Skin of body (tissue), 2 donors: ENCODE data around the gene RPH3AL. TPM values are rescaled to one million over a fixed set of nuclear protein-coding genes. Genes with fewer than 3 reads are reported as not detected.

Source experiments
- DNase-seq: peaks from one replicate; lab custom pipeline; 2025; lab: John Stamatoyannopoulos, UW
- total RNA-seq: library from RNA; depleted of rRNA; stranded (reverse); fragments of >200 nt; gene quantifications from one replicate; pipeline ENCODE4 v1.2.3, GENCODE V29; 2014

Gene RPH3AL
- total RNA-seq, 1 donor from 2014 or later: 4.8 TPM

DNA sequence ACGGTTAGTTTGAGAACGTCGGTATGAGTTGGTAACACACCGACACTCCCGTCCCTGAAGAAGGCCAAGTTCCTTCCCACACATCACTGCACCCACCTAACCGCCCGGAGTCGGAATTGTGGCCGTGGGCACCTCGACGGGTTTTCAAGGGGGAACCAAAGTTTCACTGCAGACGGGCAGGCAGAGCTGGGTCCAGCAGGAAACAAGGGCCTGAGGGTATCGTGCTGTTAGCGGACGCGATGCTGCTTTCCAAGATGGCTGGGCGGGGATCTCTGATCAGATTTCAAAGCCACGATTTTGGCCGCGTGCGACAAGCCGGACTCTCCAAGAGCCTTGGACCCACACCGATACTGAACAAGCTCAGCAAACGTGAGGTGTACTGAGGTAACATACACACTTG is 88.8 kb downstream of the RPH3AL start:
- DNase-seq: no peak

DNA sequence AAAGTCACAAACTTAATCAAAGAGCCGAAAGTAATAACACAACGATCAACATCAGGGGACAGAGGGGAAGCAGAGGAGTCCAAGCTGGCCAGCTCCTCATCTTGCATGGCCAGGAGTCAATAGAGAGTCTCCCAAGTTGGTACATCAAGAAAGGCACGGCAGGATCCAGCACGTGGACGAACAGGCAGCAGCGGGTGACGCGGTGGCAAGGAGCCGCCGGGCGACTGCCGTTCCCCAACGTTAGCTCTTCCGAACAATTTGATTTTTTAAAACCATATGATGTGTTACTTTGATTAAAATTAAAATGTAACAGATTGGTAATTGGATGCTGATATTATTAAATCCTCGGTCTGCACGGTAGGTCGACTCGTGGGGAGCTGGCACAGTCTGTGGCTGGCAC is 89.3 kb downstream of the RPH3AL start:
- no peak for DNase-seq

DNA sequence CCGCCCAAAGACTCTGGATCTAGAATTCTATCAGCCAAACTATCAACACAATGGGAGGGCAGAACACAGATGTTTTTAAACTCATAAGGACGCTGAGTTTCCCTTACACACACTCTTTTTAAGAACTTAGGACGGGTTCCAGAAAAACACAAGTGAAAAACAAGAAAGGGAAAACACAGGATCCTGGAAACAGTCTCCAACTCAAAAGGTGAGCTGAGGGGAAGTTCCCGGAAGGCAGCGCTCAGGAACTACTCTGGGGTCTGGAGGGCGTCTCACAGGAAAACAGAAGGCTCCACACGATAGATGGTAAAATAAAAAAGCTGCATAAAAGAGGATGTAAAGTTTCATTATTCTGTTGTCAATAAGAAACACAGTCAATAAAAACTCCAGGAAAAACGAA is 91.0 kb downstream of the RPH3AL start:
- DNase-seq: no peak

DNA sequence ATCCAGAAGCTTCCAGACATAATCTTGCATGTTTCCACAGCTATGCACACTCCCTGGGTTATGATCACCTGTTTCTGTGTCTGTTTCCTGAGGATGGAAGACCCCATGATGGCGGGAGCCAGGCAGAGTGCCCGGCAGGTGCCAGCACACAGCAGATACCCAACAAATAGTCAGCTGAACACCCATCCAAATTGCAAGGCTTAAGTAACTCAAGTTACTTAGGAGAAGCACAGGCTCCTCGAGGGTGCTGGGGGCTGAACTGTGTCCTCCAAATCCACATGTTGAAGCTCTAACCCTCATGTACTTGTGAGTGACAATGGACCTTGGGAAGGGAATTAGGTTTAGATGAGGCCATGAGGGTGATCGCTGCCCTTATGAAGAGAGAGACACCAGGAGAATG is 91.7 kb downstream of the RPH3AL start:
- no peak for DNase-seq

DNA sequence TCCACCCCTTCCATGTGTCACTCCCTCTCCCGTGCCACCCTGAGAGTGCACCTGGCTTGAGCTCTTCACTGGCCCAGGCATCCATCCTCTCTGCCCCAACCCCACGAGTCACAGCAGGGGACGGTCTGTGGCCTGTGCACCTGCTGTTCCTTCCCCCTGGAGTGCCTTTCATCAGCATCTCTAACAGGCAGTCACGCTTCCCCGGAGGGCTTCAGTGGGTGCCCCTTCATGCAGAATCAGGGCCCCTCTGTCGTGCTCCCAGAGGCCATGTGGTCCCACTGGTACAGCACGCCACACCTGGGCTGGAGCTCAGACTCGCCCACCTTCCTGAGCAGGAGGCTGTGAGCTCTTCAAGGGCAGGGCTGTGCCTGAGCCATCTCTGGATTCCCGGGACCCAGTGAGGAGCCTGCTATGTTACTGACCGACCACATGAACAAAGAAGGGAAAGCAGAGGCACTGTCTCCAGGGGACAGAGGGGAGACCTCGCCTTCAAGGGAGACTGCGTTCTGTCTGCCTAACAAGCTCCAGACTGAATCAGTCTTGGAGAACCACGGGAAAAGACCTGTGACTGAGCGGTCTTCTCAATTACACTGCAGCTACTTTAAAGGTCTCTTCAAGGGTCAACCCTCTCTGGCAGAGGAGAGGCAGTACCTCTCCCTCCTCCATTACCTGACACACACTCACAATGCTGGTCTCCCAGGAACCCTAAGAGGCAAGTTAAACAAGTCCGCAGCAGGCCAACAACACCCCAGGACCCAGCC is 92.4 kb downstream of the RPH3AL start:
- no peak for DNase-seq

DNA sequence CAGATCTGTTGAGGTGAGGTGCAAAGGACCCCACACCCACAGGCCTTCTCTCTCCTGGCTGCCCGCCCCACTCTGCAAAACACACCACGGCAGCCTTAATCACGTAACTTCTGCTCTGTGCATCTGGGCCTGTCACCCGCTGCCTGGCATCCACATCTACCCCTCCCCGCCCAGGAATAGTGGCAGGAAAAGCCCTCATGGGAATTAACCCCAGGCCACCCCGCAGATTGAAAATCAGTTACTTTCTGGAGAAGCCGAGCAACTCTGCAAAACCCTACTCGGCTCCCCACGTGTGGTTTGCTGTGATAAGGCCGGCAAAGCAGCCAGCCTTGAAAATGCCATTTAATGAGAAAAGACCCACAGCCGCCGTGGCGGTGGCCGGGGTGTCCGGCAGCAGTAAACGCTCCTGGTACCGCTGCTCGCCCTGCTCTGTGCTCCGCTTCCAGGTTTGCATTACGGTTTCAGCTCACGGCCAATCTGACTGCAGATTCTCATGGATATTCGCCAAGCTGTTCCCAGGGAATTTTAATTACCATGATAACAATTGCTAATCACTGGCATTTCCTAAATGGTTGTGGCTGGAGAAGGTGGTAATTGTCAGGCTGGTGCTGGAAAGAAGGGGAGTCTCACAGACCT is 93.1 kb downstream of the RPH3AL start:
- DNase-seq: no peak

DNA sequence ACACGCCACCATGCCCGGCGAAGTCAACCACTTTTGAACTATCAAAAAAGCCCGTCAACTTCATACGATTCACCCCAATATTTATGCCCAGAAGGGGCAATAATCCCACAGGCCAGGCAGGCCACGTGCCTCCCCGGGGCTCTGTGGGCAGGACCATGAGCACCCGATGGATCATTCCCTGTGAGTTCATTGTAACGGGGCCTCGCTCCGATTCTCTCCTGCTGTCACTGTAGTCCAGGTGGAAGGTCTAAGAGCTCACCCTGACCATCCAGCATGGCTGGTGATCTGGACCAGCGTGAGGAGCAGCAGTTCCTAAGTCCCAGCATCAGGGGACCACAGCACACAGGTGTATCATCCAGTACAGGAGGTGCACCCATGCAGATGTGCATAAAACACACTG is 93.7 kb downstream of the RPH3AL start:
- no peak for DNase-seq

DNA sequence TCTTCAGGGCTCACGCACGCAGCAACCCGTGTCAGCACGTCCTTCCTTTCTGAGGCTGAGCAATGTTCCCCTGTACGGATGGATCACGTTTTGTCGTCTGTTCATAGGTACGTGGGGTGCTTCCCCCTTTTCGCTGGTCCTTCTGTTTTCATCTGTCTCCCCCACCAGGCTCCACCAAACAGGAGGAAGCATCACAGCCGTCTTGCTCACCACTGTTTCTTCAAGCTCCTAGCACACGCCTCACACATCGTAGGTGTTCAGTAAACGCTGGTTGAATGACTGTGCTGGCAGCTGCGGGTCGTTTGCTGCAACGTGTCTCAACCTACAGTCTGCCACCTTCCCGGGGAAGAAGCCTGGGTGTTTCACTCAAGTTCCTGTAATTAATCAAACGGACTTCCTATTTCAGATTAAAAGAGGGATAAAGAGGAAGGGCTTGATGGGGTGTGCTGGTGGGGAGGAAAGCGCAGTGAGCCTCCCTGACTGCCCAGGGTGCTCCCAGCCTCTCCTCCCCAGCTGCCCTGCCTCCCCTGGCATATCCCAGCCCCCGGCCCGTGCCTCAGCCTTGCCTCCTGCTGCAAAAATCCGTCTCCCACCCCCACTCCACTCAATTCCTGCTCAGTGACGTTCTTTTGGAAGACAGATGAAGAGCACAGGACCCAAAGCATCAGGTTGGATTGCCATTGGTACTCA is 94.4 kb downstream of the RPH3AL start:
- DNase-seq: no peak

DNA sequence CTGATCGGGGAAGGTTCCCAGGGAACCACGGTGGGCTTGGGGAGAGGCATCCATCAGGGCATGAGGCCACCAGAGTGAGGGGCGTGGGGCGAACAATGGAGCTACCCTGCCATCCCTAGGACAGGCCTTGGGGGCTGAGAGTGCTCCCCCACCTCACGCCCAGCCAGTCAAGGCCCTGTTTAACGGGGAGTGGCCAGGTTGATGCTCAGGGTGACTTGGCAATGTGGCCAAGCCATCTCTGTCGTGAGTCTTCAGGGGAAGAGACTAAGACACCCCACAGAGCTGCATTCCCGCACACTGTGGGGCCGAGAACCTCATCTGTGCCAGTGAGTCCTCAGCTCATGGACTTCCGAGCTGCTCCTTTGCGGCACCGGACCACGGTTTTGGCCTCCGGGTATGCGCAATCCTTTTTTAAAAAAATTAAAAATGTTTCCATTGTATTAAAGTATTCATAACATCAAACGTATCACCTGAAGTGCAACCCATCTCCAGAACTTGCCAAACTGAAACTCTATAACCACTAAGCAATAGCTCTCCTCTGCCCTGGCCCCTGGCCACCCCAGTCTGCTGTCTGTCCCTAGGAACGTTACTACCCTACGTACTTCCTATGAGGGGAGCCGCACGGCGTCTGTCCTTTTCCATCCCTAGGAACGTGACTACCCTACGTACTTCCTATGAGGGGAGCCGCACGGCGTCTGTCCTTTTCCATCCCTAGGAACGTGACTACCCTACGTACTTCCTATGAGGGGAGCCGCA is 99.3 kb downstream of the RPH3AL start:
- no peak for DNase-seq

DNA sequence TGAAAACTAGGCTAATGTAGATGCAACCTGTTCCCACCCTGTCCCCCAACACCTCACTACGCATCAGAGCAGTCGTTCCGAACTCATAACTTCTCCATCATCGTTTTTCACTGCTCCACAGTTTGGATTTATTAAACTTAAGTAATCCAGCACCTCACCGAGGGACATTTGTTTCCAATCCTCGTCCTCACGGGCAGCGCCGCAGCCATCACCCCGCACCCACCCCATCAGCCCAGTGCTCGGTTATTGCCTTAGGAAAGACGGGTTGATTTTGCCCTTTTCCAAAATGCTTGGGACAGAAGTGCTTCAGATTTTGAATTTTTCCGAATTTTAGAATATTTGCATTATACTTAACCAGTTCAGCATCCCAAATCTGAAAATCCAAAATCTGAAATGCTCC is 100.2 kb downstream of the RPH3AL start:
- no peak for DNase-seq

DNA sequence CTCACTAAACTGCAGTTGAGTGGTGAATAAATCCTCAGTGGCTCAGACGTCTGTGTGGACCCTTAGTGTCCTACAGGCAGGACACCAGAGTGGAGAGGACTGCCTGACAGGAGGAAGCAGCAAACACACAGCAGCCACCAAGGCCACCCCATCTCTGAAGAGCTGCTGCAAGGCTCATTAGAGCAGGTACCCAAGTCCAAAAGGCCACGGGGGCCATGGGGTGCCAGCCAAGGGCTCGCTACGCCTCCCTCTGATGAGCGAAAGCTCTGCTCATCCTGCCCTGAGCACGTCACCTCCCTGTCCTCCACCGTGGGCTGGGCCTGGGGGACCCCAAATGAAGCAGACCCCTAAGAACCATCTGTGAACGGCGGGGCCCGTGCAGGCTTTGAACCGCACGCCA is 101.1 kb downstream of the RPH3AL start:
- DNase-seq: no peak

DNA sequence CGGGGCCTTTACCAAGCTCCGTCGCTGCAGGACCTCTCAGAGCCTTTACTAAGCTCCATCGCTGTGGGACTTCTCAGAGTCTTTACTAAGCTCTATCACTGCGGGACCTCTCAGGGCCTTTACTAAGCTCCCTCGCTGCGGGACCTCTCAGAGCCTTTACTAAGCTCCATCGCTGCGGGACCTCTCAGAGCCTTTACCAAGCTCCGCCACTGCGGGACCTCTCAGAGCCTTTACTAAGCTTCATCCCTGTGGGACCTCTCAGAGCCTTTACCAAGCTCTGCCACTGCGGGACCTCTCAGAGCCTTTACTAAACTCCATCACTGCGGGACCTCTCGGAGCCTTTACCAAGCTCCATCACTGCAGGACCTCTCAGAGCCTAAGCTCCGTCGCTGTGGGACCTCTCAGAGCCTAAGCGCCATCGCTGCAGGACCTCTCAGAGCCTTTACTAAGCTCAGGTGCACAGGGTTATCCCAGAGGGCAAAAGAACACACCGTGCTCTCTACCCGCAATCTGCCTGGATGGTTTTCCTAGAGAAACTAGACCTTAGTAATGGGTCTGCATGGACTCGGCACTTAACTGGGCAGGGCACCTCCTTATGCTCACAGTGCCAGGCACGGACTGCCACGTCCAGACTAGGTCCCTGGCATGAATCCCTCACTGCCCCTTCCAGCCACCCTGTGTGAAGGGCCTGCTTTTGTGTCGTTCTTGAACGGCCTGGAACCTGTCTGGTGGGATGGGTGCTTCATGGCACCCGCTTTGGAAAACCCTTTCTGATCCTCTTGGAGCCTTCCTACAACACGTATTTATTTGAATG is 101.9 kb downstream of the RPH3AL start:
- DNase-seq: no peak

DNA sequence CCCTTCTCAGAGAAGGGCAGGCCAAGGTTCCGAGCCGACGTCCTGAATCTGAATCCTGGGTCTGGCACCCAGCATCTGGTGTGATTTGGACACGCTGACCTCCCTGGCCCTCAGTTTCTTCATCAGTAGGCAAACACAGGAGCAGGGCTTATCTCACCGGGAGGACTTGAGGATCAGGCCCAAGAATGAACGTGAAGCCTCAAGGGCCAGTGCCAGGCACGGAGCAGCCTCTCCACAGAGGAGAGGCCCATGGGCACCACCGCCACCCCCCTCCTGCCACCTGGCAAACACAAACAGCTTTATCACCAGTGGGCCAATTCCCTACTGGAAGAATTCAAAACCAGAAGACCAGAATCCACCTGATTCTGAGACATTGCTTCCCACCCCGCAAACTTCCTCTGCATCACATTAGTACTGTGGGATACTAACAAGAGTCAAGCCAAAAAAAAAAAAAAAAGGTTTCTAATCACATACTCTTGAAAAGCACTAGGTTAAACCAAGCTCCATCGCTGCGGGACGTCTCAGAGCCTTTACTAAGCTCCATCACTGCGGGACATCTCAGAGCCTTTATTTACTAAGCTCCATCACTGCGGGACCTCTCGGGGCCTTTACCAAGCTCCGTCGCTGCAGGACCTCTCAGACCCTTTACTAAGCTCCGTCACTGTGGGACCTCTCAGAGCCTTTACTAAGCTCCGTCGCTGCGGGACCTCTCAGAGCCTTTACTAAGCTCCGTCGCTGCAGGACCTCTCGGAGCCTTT is 103.2 kb downstream of the RPH3AL start:
- no peak for DNase-seq

DNA sequence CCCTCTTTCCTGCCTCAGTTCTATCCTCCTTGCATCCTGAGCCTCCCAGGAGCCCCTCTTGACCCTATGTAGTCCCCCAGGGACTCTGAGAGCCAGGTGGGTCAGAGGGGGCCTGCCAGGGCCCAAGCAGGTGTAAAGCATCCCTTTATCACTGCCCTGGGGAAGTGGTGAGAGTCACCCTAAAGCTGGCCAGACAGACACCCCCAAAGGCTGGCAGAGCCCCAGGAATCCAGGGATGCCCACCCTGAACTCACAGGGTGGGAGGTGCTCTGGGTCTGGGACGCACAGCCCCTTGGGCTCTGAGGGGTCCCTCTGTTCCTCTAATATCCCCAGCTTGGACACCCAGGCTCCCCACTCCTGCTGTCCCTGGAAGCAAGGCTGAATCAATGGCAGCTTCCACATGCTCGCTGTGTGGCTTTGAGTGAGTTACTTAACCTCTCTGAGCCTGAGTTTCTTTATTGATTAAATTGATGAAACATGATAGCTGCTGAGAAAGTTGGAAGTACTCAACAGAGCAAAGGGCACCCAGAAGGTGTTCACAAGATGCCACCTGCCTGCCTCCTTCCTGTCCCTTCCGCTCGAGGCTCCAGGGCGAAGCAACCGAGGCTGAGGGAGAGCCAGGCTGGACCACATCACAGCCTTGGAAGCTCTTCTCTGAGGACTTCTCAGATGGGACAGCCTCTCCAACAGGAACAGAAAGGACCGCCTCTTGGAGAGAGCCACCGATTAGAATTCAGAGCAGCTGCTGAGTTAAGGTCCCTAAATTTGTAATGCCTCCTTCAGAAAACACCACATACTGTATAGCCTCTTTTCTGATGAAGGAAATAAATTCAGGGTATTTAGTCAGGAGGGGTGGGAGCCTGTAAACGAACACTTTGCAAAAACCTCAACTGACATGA is 104.0 kb downstream of the RPH3AL start:
- no peak for DNase-seq

DNA sequence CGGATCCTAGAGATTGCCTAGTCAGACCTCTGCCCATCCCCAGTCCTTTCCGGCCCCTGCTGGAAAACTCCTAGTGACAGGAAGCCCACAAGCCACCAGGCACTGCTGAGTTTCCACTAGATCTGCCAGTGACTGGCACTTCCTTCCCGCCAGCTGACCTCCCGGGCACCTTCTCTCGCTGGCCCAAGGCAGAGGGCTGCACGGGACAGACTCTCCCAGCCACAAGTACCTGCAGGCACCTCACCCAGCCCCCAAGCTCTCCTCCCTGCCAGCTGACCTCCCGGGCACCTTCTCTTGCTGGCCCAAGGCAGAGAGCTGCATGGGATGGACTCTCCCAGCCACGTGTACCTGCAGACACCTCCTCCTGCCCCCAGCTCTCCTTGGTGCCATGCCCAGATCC is 104.8 kb downstream of the RPH3AL start:
- DNase-seq: no peak

DNA sequence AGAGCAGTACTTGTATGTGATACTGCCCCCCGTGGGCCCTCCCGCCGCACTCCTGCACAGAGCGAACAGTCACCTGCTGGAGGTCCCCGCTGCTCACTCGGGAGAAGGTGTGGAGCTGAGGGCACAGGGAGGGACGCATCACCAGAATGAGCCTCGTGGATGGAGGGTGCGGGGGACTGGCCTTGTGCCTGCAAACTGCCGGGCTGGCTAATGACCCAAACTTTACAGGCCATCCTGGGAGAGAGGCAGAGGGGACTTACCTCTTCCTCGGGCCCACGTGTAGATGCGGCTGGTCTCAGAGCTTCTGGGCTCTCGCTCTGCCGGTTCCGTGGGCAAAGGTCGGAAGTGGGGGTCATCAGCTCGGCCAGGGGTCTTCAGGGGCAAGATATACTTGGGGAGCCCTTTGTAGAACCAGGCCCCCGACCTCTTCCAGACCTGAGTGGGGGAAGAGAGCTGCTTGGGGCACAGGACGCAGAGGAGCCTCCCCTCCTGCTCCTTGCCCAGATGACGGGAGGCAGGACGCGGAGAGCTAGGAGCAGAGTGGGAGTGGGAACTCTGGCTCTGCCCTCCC is 105.7 kb downstream of the RPH3AL start:
- DNase-seq: no peak

DNA sequence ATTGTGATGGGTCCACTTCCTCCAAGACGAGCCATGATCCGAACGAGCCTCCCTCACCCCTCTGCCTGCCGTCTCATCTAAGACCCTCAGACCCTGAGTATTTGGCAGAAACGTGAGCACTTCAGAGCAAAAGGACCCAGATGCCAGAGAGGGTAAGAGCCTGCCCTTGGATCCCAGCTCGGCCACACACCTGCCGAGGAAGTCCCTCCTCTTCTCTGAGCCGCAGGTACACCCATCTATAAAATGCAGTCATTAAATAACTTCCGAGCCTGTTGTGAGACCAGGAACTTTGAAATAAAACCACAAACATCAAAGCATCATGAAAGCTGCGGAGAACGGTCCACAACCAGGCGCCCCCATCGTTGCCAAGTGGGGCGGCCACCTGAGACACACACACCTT is 106.4 kb downstream of the RPH3AL start:
- no peak for DNase-seq

DNA sequence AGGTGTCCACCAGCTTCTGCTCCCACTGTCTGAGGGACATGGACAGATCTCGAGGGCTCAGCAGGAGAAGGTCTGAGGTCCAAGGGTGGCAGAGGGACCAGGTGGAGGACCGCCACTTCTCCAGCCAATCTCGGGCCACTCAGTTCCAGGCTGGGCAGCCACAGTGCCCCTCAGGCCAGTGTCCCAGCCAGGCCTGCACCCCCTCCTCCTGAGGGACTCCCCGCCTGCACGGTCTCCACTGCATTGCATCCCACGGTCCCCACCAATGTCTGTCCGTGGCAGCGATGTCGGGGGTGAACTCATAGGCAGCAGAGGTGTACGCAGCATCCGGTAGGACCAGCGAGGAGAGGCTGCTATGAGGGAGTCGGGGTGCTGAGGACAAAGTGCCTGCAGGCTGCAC is 107.0 kb downstream of the RPH3AL start:
- no peak for DNase-seq

DNA sequence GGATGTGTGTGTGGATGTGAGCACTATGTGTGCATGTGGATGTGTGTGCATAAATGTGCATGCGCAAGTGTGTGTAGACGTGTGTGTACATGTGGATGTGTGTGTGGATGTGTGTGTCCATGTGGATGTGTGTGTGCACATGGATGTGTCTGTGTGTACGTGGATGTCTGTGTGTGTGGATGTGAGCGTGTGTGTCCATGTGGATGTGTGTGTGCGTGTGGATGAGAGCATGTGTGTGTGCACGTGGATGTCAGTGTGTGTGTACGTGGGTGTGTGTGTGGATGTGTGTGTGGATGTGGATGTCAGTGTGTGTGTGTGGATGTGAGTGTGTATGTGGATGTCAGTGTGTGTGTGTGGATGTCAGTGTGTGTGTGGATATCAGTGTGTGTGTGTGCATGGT is 107.6 kb downstream of the RPH3AL start:
- no peak for DNase-seq
